NCI-H345 treated with DMSO at 0.1 percent for 48 hours (cell line): Measurements from ENCODE around the gene OBSL1.

Experiments
- DNase-seq: peaks from one replicate; lab custom pipeline; 2025; ENCODE audit not compliant: unreplicated experiment; lab: John Stamatoyannopoulos, UW

Gene OBSL1

GRCh38 chr2:219597552-219598307 is 26.4 kb upstream of the OBSL1 start, which contains the start of gene STK11IP:
Gene STK11IP (plus strand): TSS chr2:219597857. CDS start chr2:219598120, 263 bp downstream.
- DNase-seq, result peak; percentile 93

GRCh38 chr2:219596954-219597551 is 25.7 kb upstream of the OBSL1 start:
- no peak for DNase-seq

- no peak for DNase-seq
Measured at GRCh38 chr2:219595256-219595655, 23.9 kb upstream of the OBSL1 start.

GRCh38 chr2:219593154-219593553 is 21.8 kb upstream of the OBSL1 start:
- no peak for DNase-seq

GRCh38 chr2:219592736-219593135 is 21.4 kb upstream of the OBSL1 start:
- no peak for DNase-seq

GRCh38 chr2:219591091-219591490 is 19.8 kb upstream of the OBSL1 start:
- no peak for DNase-seq

- no peak for DNase-seq
Measured at GRCh38 chr2:219581346-219581745, 10.0 kb upstream of the OBSL1 start.

- no peak for DNase-seq
Measured at GRCh38 chr2:219578811-219579613, 7.7 kb upstream of the OBSL1 start.

- DNase-seq, result peak; percentile 65
Measured at GRCh38 chr2:219576505-219577388, 5.4 kb upstream of the OBSL1 start.

- peak; percentile 27 for DNase-seq
Measured at GRCh38 chr2:219575566-219576504, 4.5 kb upstream of the OBSL1 start.

- DNase-seq, result no peak
Measured at GRCh38 chr2:219574484-219575311, 3.4 kb upstream of the OBSL1 start.

GRCh38 chr2:219573166-219573565 is 1.8 kb upstream of the OBSL1 start:
- peak; percentile 100 for DNase-seq

GRCh38 chr2:219572237-219573001 is 1.1 kb upstream of the OBSL1 start, which contains the start of gene INHA:
Gene INHA (plus strand): TSS chr2:219572310. CDS start chr2:219572375, 65 bp downstream.
- no peak for DNase-seq

- DNase-seq, result no peak
Measured at GRCh38 chr2:219570924-219571310, 422 bp downstream of the OBSL1 start.

- DNase-seq, result no peak
Measured at GRCh38 chr2:219570194-219570923, 980 bp downstream of the OBSL1 start.

- no peak for DNase-seq
Measured at GRCh38 chr2:219569635-219570034, 1.7 kb downstream of the OBSL1 start.

- DNase-seq, result no peak
Measured at GRCh38 chr2:219569041-219569440, 2.3 kb downstream of the OBSL1 start.
